Measurements from ENCODE around the gene PDYN. TPM values are rescaled to one million over a fixed set of nuclear protein-coding genes. Genes with fewer than 3 reads are reported as not detected.

PDYN gene
- total RNA-seq, 1 donor from 2014 or later: not detected

- Histone ChIP-seq H3K4me3 (ENCODE audit: low read depth, low read length) (no peak overlapping the region), H3K36me3 (ENCODE audit: control insufficient read depth, insufficient read depth, low read length) (no peaks in the 10 kb centered on the region), H3K27me3 (ENCODE audit: control insufficient read depth, insufficient read depth, low read length) (peaks cover 4% of the 10 kb centered on the region)
- TF ChIP-seq CTCF (IDR thresholded peaks at IDR 0.05; ENCODE audit: insufficient read depth, low read length, poor library complexity, severe bottlenecking): no peak
- DNase-seq (ENCODE audit: low read depth): no peak
Measured at GRCh38 chr20:1959156-1959555, 34.7 kb downstream of the PDYN start.

GRCh38 chr20:1958426-1958825, 35.4 kb downstream of the PDYN start:
- no peak overlapping the region for H3K4me3 ChIP-seq (ENCODE audit: low read depth, low read length)
- TF ChIP-seq CTCF (IDR thresholded peaks at IDR 0.05; ENCODE audit: insufficient read depth, low read length, poor library complexity, severe bottlenecking): no peak

DNA sequence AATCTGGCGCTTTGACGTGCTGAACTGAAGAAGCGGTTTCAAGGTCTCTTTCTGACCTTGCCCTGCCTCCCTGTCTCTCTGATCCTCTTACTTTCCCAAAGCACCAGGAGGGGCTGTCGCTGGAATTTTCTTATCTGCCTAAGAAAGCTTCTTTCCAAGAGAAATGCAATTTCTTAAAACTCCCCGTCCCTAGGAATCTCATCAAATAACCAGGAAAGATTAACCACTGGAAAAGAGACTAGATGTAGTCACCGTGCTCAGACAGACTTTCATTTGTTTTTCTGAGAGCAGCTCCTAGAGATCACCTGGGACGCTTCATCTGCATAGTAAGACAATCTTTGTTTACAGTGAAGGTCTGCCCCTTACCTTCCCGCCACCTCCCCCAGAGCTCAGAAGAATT, 38.6 kb downstream of the PDYN start:
- no peak for DNase-seq (ENCODE audit: low read depth)
- no peaks in the 10 kb centered on the region for H3K36me3 ChIP-seq (ENCODE audit: control insufficient read depth, insufficient read depth, low read length)
- no peak overlapping the region for H3K4me3 ChIP-seq (ENCODE audit: low read depth, low read length)
- no peaks in the 10 kb centered on the region for H3K27me3 ChIP-seq (ENCODE audit: control insufficient read depth, insufficient read depth, low read length)
- TF ChIP-seq CTCF (IDR thresholded peaks at IDR 0.05; ENCODE audit: insufficient read depth, low read length, poor library complexity, severe bottlenecking): no peak

More at GRCh38 chr20:1958426-1958825, 35.4 kb downstream of the PDYN start:
- DNase-seq (ENCODE audit: low read depth): no peak
- Histone ChIP-seq H3K36me3 (ENCODE audit: control insufficient read depth, insufficient read depth, low read length) (no peaks in the 10 kb centered on the region), H3K27me3 (ENCODE audit: control insufficient read depth, insufficient read depth, low read length) (peaks cover 4% of the 10 kb centered on the region)

DNA sequence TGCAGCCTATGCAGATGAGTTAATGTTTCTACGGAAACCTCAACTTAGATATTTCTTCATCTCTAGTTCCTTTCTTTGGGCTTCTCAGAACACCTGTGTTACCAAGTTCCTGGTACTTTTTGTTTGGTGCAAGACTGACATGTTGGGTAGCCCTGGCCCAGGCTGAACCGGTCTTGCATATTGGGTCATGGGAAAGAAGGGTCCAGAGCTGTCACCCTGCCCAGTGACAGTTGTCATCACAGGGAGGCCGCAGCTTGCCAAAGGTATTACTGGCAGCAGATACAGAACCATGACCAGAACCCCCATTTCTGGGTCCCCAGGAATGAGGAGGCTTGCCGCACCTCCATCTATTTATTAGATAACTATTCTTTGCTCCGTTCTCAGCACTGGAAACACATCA, 40.2 kb downstream of the PDYN start:
- Histone ChIP-seq H3K36me3 (ENCODE audit: control insufficient read depth, insufficient read depth, low read length) (no peaks in the 10 kb centered on the region), H3K4me3 (ENCODE audit: low read depth, low read length) (no peak overlapping the region), H3K27me3 (ENCODE audit: control insufficient read depth, insufficient read depth, low read length) (no peaks in the 10 kb centered on the region)
- no peak for TF ChIP-seq CTCF (IDR thresholded peaks at IDR 0.05; ENCODE audit: insufficient read depth, low read length, poor library complexity, severe bottlenecking)
- no peak for DNase-seq (ENCODE audit: low read depth)

- TF ChIP-seq CTCF (IDR thresholded peaks at IDR 0.05; ENCODE audit: insufficient read depth, low read length, poor library complexity, severe bottlenecking): no peak
- Histone ChIP-seq H3K27me3 (ENCODE audit: control insufficient read depth, insufficient read depth, low read length) (no peaks in the 10 kb centered on the region), H3K4me3 (ENCODE audit: low read depth, low read length) (no peak overlapping the region), H3K36me3 (ENCODE audit: control insufficient read depth, insufficient read depth, low read length) (no peaks in the 10 kb centered on the region)
- DNase-seq (ENCODE audit: low read depth): no peak
Measured at GRCh38 chr20:1952737-1953530, 40.9 kb downstream of the PDYN start.

All from kidney epithelial cell (primary cell).